GM12878 (cell line): Measurements from ENCODE around the gene CDR2L.

Experiments
- BACH1 ChIP-seq: fragments of 450-650 bp; IDR thresholded peaks from 2 replicates; pipeline ENCODE4 v1.6.1; 2017; ENCODE audit warnings: mild to moderate bottlenecking, borderline replicate concordance
- CTCF ChIP-seq, 3 experiments: IDR thresholded peaks in 2 of 3; conservative IDR thresholded peaks in 1 of 3; 2 replicates each; pipeline ENCODE4 v1.5.1; 2011; ENCODE audit warnings: low read depth in 3 of 3, low read length in 3 of 3, mild to moderate bottlenecking in 3 of 3, control low read depth in 2 of 3, moderate library complexity in 2 of 3, inconsistent platforms in 1 of 3, mixed read lengths in 1 of 3; ENCODE audit not compliant: control insufficient read depth in 2 of 3, insufficient read depth in 1 of 3; ENCODE audit errors: extremely low read depth in 1 of 3
- EGR1 ChIP-seq, 2 experiments: IDR thresholded peaks; 1 replicate in 1 of 2; 2 replicates in 1 of 2; pipeline ENCODE4 v1.6.1; 2011 to 2012; ENCODE audit warnings: low read depth in 2 of 2, low read length in 2 of 2, borderline replicate concordance in 1 of 2, mild to moderate bottlenecking in 1 of 2, moderate library complexity in 1 of 2
- ELK1 ChIP-seq: IDR thresholded peaks from 2 replicates; pipeline ENCODE4 v1.6.1; 2012; ENCODE audit warnings: low read depth, low read length, improper control_type of control experiment
- EZH2 ChIP-seq: IDR thresholded peaks from 2 replicates; pipeline ENCODE4 v1.6.1; 2012; ENCODE audit warnings: low read depth, mild to moderate bottlenecking, control low read depth, inconsistent platforms, low read length, borderline replicate concordance; ENCODE audit not compliant: control insufficient read depth
- MYC ChIP-seq: IDR thresholded peaks from 2 replicates; pipeline ENCODE4 v1.6.1; 2011; ENCODE audit warnings: mild to moderate bottlenecking, low read length, moderate library complexity, inconsistent platforms; ENCODE audit not compliant: insufficient read depth, insufficient replicate concordance, insufficient read length, severe bottlenecking
- SUZ12 ChIP-seq: fragments of 200-600 bp; sonication (generic); IDR thresholded peaks from one replicate; pipeline ENCODE4 v1.6.1; 2018; ENCODE audit warnings: antibody characterized with exemption, mild to moderate bottlenecking; ENCODE audit not compliant: unreplicated experiment

- TF ChIP-seq CTCF (IDR thresholded peaks at IDR 0.05 in 2 of 3, conservative IDR thresholded peaks at IDR 0.05 in 1 of 3; ENCODE audit: control insufficient read depth in 2 of 3, extremely low read depth in 1 of 3, insufficient read depth in 1 of 3, low read depth in 3 of 3, low read length in 3 of 3) (no peak), EGR1 (IDR thresholded peaks at IDR 0.05; ENCODE audit: borderline replicate concordance in 1 of 2, low read depth in 2 of 2, low read length in 2 of 2) (no peak), ELK1 (no peak), EZH2 (no peak), SUZ12 (no peak), MYC (no peak), BACH1 (no peak)
These were observed 43.5 kb upstream of the CDR2L start for GRCh38 chr17:74943808-74944522.
